ENCODE results near the gene FAM120B.

FAM120B gene

GRCh38 chr6:170278743-170279094 lies 27.8 kb upstream of the FAM120B start:
- H3K9me3 ChIP-seq (ENCODE audit: control insufficient read depth, insufficient read depth, low read length) = no peaks in the 10 kb centered on the region
- H3K4me1 ChIP-seq (ENCODE audit: insufficient read depth, low read length) = no peaks in the 10 kb centered on the region; the same call in 1 of the 2 replicates
- H3K36me3 ChIP-seq (ENCODE audit: insufficient read depth, low read length) = no peaks in the 10 kb centered on the region
- no peak overlapping the region for H3K9ac ChIP-seq (ENCODE audit: low read depth, low read length)

GRCh38 chr6:170279426-170279825 lies 27.1 kb upstream of the FAM120B start:
- Histone ChIP-seq H3K9me3 (ENCODE audit: control insufficient read depth, insufficient read depth, low read length) (no peaks in the 10 kb centered on the region), H3K36me3 (ENCODE audit: insufficient read depth, low read length) (no peaks in the 10 kb centered on the region), H3K4me1 (ENCODE audit: insufficient read depth, low read length) (no peaks in the 10 kb centered on the region; the same call in 1 of the 2 replicates), H3K9ac (ENCODE audit: low read depth, low read length) (no peak overlapping the region)

DNA sequence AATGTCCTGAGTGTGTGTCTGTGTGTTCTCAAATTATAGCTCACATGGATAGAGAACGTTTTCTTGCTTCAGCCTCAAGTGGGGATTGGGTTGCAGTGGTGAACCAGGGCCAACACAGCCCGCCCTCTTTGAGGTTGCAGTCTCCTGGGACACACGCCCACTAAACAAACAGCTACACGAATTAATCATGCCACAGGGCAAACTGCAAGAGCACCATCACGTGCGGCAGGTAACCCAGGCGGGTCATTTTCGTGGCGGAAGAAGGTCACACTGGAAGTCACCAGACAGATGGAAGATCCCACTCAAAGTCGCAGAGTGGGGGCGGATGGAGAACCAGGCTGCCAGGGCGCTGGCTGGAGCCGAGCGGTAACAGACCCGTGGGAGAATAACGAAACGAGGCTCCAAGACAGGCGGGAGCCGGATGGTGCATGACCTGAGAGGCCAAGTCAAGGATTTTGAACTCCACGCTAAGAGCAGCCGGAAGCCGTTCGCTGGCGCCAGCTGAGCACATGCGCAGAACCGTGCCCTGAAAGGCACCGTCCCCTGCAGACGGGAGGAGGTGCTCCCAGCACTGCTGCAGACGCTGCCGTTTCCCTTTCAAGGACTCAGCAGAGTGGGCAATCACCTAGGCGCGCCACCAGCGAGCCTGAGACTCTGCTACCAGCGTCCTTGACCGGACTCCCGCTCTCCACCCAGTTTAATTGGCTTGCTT lies 26.4 kb upstream of the FAM120B start:
- H3K9ac ChIP-seq (ENCODE audit: low read depth, low read length) = no peak overlapping the region; the same call in 1 of the 2 replicates
- H3K9me3 ChIP-seq (ENCODE audit: control insufficient read depth, insufficient read depth, low read length) = no peaks in the 10 kb centered on the region
- no peaks in the 10 kb centered on the region for H3K36me3 ChIP-seq (ENCODE audit: insufficient read depth, low read length)
- no peaks in the 10 kb centered on the region; the same call in 1 of the 2 replicates for H3K4me1 ChIP-seq (ENCODE audit: insufficient read depth, low read length)

DNA sequence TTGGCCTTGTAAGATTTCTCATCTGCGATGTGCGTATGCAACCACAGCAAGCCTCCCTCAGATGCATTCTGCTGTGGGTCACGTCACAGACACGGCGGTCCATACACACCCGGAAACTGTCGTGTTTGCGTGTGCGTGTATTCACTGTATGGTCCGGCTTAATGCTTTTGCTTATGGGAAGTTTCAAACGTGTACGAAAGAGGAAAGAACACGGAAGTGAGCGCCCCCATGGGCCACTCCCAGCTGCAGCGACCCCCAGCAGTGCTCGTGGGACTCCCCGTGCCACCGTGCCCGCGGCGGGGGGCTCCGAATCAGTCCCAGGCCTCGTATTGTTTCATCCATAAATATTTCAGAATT lies 25.9 kb upstream of the FAM120B start:
- no peaks in the 10 kb centered on the region; the same call in 1 of the 2 replicates for H3K4me1 ChIP-seq (ENCODE audit: insufficient read depth, low read length)
- no peaks in the 10 kb centered on the region for H3K36me3 ChIP-seq (ENCODE audit: insufficient read depth, low read length)
- no peak overlapping the region; the same call in 1 of the 2 replicates for H3K9ac ChIP-seq (ENCODE audit: low read depth, low read length)
- no peaks in the 10 kb centered on the region for H3K9me3 ChIP-seq (ENCODE audit: control insufficient read depth, insufficient read depth, low read length)

GRCh38 chr6:170281331-170282292 lies 24.9 kb upstream of the FAM120B start:
- Histone ChIP-seq H3K9ac (ENCODE audit: low read depth, low read length) (no peak overlapping the region), H3K4me1 (ENCODE audit: insufficient read depth, low read length) (peaks cover 5% of the 10 kb centered on the region), H3K9me3 (ENCODE audit: control insufficient read depth, insufficient read depth, low read length) (no peaks in the 10 kb centered on the region), H3K36me3 (ENCODE audit: insufficient read depth, low read length) (no peaks in the 10 kb centered on the region)

- H3K9ac ChIP-seq (ENCODE audit: low read depth, low read length) = no peak overlapping the region
- H3K9me3 ChIP-seq (ENCODE audit: control insufficient read depth, insufficient read depth, low read length) = no peaks in the 10 kb centered on the region
- H3K36me3 ChIP-seq (ENCODE audit: insufficient read depth, low read length) = no peaks in the 10 kb centered on the region
- peaks cover 9% of the 10 kb centered on the region for H3K4me1 ChIP-seq (ENCODE audit: insufficient read depth, low read length)
Observed at GRCh38 chr6:170282512-170283158, 23.9 kb upstream of the FAM120B start.

GRCh38 chr6:170283212-170284081 lies 23.1 kb upstream of the FAM120B start:
- no peaks in the 10 kb centered on the region for H3K36me3 ChIP-seq (ENCODE audit: insufficient read depth, low read length)
- no peak overlapping the region for H3K9ac ChIP-seq (ENCODE audit: low read depth, low read length)
- peaks cover 9% of the 10 kb centered on the region for H3K4me1 ChIP-seq (ENCODE audit: insufficient read depth, low read length)
- H3K9me3 ChIP-seq (ENCODE audit: control insufficient read depth, insufficient read depth, low read length) = no peaks in the 10 kb centered on the region

DNA sequence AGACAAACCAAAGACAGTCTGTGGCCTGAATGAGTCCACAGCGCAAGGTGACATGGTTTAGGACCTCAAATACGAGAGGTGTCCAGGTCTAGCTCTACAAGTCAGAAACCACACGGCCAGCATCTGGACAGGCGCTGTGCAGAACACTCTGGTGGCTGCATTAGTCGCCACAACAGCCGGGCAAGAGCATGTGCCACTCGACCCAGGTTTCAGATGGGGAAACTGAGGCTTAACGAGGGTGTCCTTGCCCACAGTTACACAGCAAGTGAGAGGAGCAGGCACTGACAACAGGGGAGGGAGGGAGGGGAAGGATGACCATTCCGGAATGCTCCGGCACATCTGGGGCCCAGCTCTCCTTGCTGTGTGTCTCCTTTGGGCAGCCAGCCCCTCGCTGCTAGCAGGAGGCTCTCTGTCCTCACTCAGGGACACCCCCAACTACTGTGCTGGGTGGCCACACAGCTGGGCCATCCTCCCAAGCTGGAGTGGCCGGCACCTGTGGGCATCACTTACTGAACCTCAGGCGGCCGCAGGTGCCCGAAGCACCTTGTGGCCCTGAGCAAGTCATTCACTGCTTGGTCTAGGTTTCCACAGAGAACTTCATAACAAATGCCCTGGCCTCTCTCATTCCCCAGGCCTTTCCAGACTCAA lies 22.3 kb upstream of the FAM120B start:
- Histone ChIP-seq H3K9me3 (ENCODE audit: control insufficient read depth, insufficient read depth, low read length) (no peaks in the 10 kb centered on the region), H3K36me3 (ENCODE audit: insufficient read depth, low read length) (no peaks in the 10 kb centered on the region), H3K4me1 (ENCODE audit: insufficient read depth, low read length) (peaks cover 9% of the 10 kb centered on the region), H3K9ac (ENCODE audit: low read depth, low read length) (no peak overlapping the region)

DNA sequence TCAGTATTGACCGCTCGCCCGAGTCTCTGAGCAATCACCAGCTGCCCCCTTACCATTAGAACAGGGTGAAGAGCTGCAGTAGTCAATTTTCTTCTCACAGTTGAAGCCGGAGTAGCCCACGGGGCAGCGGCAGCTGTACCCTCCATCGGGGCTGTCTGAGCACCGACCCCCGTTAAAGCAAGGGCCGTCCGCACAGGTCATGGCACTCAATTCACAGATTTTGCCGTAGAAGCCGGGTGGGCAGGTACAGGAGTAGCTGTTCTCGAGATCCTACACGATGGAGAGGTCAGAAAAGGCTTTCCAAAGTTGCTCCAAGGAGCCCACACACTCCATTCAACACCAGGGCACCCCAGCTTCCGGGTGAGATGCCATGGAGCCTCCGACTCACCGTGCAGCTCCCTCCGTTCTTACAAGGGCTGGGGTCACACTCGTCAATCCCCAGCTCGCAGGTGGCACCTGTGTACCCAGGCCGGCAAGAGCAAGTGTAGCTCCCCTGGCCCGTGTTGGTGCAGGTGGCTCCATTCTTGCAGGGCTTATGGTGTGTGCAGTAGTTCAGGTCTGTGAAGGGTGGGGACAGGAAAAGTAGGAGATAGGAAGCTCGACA lies 21.6 kb upstream of the FAM120B start:
- Histone ChIP-seq H3K4me1 (ENCODE audit: insufficient read depth, low read length) (peaks cover 9% of the 10 kb centered on the region), H3K36me3 (ENCODE audit: insufficient read depth, low read length) (no peaks in the 10 kb centered on the region)

GRCh38 chr6:170285482-170285881 lies 21.1 kb upstream of the FAM120B start:
- Histone ChIP-seq H3K9ac (ENCODE audit: low read depth, low read length) (no peak overlapping the region), H3K36me3 (ENCODE audit: insufficient read depth, low read length) (no peaks in the 10 kb centered on the region)

More for the DNA sequence above, 21.6 kb upstream of the FAM120B start:
- Histone ChIP-seq H3K9me3 (ENCODE audit: control insufficient read depth, insufficient read depth, low read length) (no peaks in the 10 kb centered on the region), H3K9ac (ENCODE audit: low read depth, low read length) (no peak overlapping the region)

GRCh38 chr6:170286246-170286933 lies 20.2 kb upstream of the FAM120B start:
- Histone ChIP-seq H3K4me1 (ENCODE audit: insufficient read depth, low read length) (peaks cover 9% of the 10 kb centered on the region), H3K9me3 (ENCODE audit: control insufficient read depth, insufficient read depth, low read length) (no peaks in the 10 kb centered on the region), H3K36me3 (ENCODE audit: insufficient read depth, low read length) (no peaks in the 10 kb centered on the region), H3K9ac (ENCODE audit: low read depth, low read length) (no peak overlapping the region)

More at GRCh38 chr6:170285482-170285881, 21.1 kb upstream of the FAM120B start:
- peaks cover 9% of the 10 kb centered on the region for H3K4me1 ChIP-seq (ENCODE audit: insufficient read depth, low read length)
- no peaks in the 10 kb centered on the region for H3K9me3 ChIP-seq (ENCODE audit: control insufficient read depth, insufficient read depth, low read length)

GRCh38 chr6:170286934-170287265 lies 19.7 kb upstream of the FAM120B start:
- Histone ChIP-seq H3K4me1 (ENCODE audit: insufficient read depth, low read length) (peaks cover 9% of the 10 kb centered on the region), H3K36me3 (ENCODE audit: insufficient read depth, low read length) (no peaks in the 10 kb centered on the region), H3K9ac (ENCODE audit: low read depth, low read length) (no peak overlapping the region), H3K9me3 (ENCODE audit: control insufficient read depth, insufficient read depth, low read length) (no peaks in the 10 kb centered on the region)
